Measurements from ENCODE around the gene FFAR1.

The FFAR1 gene

GRCh38 chr19:35396240-35396885 is 48.7 kb downstream of the FFAR1 start:
- in situ Hi-C loops (cut with HindIII; ENCODE audit: low pct_unique_long_range_greater_than_20kb, low sequenced_read_pairs), result no loop called here
- no peak for TF ChIP-seq JUND (IDR thresholded peaks at IDR 0.05; ENCODE audit: low read depth)

GRCh38 chr19:35397064-35397463 is 49.4 kb downstream of the FFAR1 start:
- TF ChIP-seq JUND (IDR thresholded peaks at IDR 0.05; ENCODE audit: low read depth), result no peak
- DNase-seq (ENCODE audit: low read depth in 1 of 2, low spot score in 1 of 2), result no peak
- in situ Hi-C loops (cut with HindIII; ENCODE audit: low pct_unique_long_range_greater_than_20kb, low sequenced_read_pairs), result no loop called here

More at GRCh38 chr19:35396240-35396885, 48.7 kb downstream of the FFAR1 start:
- DNase-seq (ENCODE audit: low read depth in 1 of 2, low spot score in 1 of 2), result no peak
